ENCODE results near the gene DYNLT3. TPM values are rescaled to one million over a fixed set of nuclear protein-coding genes. Genes with fewer than 3 reads are reported as not detected.

Gene DYNLT3
- total RNA-seq = 18.1 TPM

GRCh38 chrX:37846934-37847732 lies at the start of gene DYNLT3:
Gene DYNLT3 (minus strand): TSS chrX:37847571. CDS start chrX:37847510, 61 bp downstream.
- peak; percentile 78 for DNase-seq

GRCh38 chrX:37896511-37896890 lies 49.1 kb upstream of the DYNLT3 start:
- DNase-seq = peak; percentile 5

DNA sequence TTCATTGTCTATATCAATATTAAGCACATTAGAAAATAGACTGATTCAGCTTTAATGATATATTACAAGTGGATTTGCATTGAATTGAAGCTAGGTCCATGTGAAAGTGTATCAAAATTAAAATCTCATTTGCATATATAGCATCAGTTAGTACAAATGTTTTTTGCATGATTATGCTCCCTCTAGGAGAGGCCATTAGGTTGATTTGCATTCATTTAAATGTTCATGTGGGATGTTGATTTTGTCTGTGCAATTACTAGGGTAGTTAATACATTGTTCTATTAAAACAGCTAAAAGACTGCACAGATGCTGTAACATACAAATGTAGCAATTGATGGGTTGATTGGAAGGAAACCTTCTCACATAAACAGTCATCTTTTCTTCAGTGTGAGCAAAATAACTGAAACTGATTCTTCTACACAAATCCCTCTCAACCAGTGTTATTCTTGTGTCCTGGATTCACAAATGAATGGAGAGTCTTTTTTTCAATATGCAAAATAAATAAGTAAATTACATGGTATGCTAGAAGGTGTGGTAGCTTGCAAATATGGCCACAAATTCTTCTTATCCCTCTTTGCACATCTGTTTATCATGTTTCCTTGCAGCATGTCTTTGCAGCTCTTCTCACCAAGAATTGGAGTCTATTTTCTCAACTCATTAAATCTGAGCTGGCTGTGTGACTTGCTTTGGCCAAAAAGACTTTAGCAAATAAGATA lies 48.6 kb upstream of the DYNLT3 start:
- DNase-seq = no peak

DNA sequence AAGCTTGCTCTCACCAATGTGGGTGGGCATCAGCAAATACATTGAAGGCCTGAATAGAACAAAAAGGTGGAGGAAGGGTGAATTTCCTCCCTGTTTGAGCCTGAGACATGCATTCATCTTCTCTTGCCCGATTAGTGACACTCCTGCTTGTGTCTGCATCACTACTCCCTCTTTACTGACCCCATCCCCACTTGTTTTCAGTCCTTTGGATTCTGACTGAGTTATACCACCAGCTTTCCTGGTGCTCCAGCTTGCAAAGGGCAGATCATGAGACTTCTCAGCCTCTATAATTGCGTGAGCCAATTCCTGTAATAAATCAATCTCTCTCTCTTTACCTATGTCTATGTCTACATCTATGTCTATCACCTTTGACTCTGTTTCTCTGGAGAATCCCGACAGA lies 47.4 kb upstream of the DYNLT3 start:
- DNase-seq = no peak

DNA sequence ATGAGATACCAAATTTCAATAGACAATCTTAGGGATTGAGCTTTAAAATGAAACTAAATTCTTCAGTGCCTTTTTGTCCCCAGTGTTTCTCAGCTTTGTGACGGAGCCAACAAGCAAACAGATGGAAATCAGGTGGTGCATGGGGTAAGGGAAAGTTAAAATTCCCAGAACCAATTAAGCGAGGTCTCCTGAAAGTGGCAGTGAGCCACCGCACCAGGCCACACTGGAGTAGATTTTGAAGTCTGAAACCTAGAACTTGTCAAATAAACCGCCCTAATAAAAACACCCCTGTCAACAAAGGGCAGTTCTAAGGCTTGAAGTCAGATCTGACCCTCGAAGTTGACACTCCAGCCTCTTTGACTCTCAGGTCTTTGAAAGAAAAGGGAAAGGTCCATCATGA lies 40.6 kb upstream of the DYNLT3 start:
- DNase-seq = no peak

DNA sequence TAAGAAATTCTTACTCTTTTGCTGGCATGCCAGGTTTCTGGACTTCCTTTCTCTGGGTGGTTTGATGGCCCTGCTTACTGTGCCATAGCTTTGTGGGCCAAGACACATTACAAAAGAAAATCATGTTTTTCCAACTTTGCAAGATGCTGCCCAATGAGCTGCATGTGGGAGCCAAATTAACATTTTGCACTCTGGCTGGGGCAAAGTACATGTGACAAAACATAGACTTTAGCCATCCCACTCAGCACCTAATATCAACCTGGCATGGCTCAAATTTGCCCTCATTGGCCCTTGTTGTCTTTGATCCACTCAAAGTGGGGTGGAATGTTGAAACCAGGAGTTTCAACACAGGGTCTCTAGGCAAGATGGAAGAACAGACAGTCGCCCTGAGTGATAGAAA lies 40.0 kb upstream of the DYNLT3 start:
- DNase-seq = no peak

DNA sequence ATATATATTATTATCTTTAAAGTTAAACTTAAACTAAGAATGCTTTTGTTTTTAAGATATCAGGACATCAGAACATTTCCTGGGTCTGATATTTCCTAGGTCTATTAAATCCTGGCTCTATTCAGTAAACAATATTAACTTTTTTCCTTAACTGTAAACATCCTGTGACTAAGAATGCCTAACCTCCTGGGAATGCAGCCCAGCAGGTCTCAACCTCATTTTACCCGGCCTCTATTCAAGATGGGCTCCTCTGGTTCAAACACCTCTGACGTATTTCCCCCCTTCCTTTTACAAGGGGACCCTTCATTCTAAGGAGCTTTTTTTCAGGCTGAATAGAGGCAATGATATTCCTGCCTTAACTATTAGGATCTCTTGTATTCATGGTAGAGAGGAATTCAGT lies 35.8 kb upstream of the DYNLT3 start:
- no peak for DNase-seq

GRCh38 chrX:37879692-37880091 lies 32.3 kb upstream of the DYNLT3 start:
- no peak for DNase-seq

GRCh38 chrX:37876716-37877115 lies 29.3 kb upstream of the DYNLT3 start:
- DNase-seq = no peak

DNA sequence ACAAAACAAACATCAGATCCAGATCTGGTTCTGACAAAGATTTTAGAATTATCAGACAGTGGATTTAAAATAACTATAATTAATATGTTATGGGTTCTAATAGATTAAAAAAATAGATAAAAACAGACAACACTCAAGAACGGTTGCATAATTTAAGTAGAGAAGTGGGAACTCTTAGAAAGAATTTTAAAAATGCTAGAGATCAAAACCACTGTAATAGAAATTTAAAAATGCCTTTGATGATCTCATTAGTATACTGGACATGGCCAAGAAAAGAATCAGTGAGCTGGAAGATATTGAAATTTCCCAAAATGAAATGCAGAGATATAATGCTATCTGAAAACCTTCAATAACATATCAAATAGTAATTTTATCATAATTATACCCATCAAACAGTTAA lies 28.3 kb upstream of the DYNLT3 start:
- no peak for DNase-seq

GRCh38 chrX:37873220-37873619 lies 25.8 kb upstream of the DYNLT3 start:
- DNase-seq = no peak

DNA sequence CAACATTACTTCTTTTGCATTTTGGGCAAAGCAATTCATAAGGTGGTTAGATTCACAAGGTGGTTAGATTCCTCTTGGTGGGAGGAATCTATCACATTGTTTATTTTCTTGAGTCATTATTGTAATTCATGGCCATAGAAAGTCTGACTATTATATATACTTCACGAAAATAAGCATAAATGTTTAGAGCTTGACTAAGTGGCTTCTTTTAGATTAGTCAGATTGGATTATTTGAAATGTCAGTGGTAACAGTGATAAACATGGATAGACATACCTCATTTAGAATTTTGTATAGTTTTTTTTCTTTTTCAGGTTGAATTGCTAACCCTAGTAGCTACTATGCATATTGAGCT lies 24.9 kb upstream of the DYNLT3 start:
- DNase-seq = no peak

GRCh38 chrX:37871626-37872302 lies 24.4 kb upstream of the DYNLT3 start:
- peak; percentile 8 for DNase-seq

DNA sequence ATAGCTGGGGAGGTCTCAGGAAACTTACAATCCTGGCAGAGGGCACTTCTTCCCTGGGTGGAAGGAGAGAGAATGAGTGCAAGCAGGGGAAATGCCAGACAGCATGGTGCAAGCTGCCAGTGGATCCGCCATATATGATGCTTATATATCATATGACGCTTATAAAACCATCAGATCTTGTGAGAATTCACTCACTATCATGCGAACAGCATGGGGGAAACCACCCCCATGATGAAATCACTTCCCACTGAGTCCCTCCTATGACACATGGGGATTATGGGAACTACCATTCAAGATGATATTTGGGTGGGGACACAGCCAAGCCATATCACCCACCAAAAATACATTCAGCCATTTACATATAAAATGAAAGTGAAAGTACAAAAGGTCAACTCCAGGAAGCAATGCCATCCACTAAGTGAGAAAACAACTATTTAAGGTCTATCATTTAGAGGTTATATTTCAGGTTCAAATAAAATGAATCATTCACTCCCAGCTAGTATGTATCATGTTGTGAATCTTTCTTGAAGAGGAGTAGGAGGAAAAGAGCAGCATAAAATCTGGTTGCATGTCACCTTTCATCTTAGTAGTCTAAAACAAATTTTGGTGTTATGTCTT lies 20.3 kb upstream of the DYNLT3 start:
- no peak for DNase-seq

GRCh38 chrX:37863728-37864127 lies 16.4 kb upstream of the DYNLT3 start:
- no peak for DNase-seq

DNA sequence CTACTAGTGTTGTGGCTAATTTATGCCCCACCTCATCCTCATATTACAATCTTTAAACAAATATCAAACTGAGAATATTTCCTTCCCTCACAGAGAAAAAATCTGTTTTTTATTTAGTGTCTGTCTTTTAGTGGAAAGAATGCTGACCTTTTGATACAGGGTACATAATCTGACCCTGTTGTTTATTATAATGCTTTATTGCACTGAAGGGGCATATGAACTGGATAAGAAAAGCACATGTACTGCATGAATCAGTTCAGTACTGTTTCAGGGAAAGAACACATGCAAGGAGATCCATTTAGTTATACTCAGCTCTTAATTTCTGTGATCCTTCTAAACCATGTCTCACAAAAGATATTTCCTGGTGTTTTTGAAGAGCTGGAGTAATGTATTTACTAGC lies 15.5 kb upstream of the DYNLT3 start:
- DNase-seq = no peak

GRCh38 chrX:37860721-37861120 lies 13.3 kb upstream of the DYNLT3 start:
- no peak for DNase-seq

DNA sequence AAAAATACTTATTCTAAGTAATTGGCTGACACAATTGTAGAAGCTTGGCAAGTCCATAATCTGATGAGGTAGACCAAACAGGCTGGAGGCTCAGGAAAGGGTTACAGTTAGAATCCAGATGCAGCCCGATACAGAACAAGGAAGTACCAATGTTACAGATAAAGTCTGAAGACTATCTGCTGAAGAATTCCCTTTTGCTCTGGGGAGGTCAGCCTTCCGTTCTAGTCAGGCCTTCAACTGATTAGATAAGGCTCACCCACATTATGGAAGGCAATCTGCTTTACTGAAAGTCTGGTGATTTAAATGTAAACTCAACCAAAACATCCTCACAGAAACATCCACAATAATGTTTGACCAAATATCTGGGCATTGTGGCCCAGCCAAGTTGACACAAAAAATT lies 7.4 kb upstream of the DYNLT3 start:
- no peak for DNase-seq

DNA sequence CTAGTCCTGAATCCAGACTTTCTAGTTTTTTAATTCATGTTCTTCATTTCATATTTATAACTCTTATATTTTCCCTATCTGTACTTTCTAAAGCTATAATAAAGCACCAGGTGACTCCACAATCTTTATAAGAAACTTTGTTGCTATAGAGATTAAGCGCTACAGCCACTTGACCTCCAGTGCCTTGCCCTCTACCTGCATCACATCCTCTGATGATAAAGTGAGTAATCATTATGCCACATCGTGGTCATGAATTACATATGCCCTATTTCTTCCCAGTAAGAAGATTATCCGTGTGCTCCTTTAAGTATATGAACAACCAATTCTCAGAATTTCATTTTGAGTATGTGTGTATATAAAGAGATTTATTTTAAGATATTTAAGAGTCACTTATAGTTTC lies 6.8 kb upstream of the DYNLT3 start:
- DNase-seq = no peak

DNA sequence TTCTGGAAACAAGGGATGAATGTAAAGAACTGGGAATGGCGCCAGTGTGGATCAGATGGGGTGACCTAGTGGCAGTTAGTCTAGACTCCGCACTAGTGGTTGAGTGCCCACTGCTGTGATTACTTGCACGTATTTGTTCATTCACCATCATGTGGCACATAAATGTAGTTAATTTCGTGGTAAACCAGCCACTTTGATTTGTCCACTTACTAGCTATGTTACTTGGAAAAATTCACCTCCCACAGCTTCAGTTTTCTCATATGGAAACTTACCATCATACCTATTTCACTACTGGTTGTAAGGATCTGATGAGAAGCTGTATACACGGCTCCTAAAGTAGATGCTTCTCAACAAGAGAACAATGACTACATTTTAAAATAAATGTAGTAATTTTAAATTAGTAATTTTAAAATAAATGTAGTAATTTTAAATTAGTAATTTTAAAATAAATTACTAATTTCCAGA lies 394 bp upstream of the DYNLT3 start:
- no peak for DNase-seq

GRCh38 chrX:37846558-37846933 lies 825 bp downstream of the DYNLT3 start:
- no peak for DNase-seq

DNA sequence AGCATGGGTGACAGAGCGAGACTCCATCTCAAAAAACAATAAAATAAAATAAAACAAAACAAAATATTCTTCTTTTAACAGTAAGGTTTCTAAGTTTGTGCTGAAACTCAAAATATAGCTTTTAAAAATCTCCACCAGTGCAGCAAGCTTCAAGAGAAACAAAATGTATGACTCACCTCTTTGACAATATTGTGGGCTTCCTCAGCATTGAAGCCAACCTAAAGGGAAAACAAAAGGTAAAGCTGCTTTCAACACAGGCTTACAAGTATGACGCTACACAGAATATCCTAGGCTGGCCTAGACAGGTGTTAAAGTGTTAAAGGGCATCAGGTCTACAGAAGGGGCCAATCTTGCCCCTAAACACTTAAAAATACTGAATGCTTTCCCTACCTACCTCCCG lies 1.2 kb downstream of the DYNLT3 start:
- DNase-seq = peak; percentile 3

- no peak for DNase-seq
Measured at GRCh38 chrX:37844622-37845021, 2.7 kb downstream of the DYNLT3 start.
